HepG2 (cell line): Measurements from ENCODE around the gene ZCCHC10. TPM values are rescaled to one million over a fixed set of nuclear protein-coding genes. Genes with fewer than 3 reads are reported as not detected.

Experiments used
- FOXO4 ChIP-seq: sonication (generic); formaldehyde crosslinking; conservative IDR thresholded peaks from 2 replicates; pipeline ENCODE4 v1.8.1; 2023; ENCODE audit warnings: missing genetic modification reagents
- IRF9 ChIP-seq: sonication (generic); formaldehyde crosslinking; IDR thresholded peaks from 2 replicates; pipeline ENCODE4 v1.8.0; 2022; ENCODE audit warnings: missing genetic modification reagents, mild to moderate bottlenecking, borderline replicate concordance
- ISL2 ChIP-seq: sonication (generic); formaldehyde crosslinking; IDR thresholded peaks from 2 replicates; pipeline ENCODE4 v1.5.0; 2020; ENCODE audit warnings: missing genetic modification reagents
- KDM5B ChIP-seq: sonication (generic); formaldehyde crosslinking; IDR thresholded peaks from 2 replicates; pipeline ENCODE4 v1.4.0; 2020; ENCODE audit warnings: missing genetic modification reagents, mild to moderate bottlenecking, borderline replicate concordance
- NFATC3 ChIP-seq: sonication (generic); formaldehyde crosslinking; IDR thresholded peaks from 2 replicates; pipeline ENCODE4 v1.5.1; 2020; ENCODE audit warnings: mild to moderate bottlenecking, missing genetic modification reagents
- ONECUT2 ChIP-seq: sonication (generic); formaldehyde crosslinking; IDR thresholded peaks from 2 replicates; pipeline ENCODE4 v1.4.0; 2020; ENCODE audit warnings: missing genetic modification reagents
- PRDM10 ChIP-seq: sonication (generic); formaldehyde crosslinking; IDR thresholded peaks from 2 replicates; pipeline ENCODE4 v1.4.0; 2020; ENCODE audit warnings: low read depth, missing genetic modification reagents
- SKI ChIP-seq: fragments of 450-650 bp; IDR thresholded peaks from one replicate; pipeline ENCODE4 v1.6.1; 2018; ENCODE audit warnings: mild to moderate bottlenecking; ENCODE audit not compliant: partially characterized antibody
- ZFYVE20 ChIP-seq: sonication (generic); formaldehyde crosslinking; IDR thresholded peaks from 2 replicates; pipeline ENCODE4 v1.8.0; 2023; ENCODE audit warnings: low read depth, mild to moderate bottlenecking, moderate library complexity, missing genetic modification reagents, borderline replicate concordance
- ZNF17 ChIP-seq: sonication (generic); formaldehyde crosslinking; IDR thresholded peaks from 2 replicates; pipeline ENCODE4 v1.5.0; 2020; ENCODE audit warnings: mild to moderate bottlenecking, missing genetic modification reagents
- ZNF280B ChIP-seq: sonication (generic); formaldehyde crosslinking; IDR thresholded peaks from 2 replicates; pipeline ENCODE4 v1.5.0; 2020; ENCODE audit warnings: missing genetic modification reagents, mild to moderate bottlenecking, borderline replicate concordance
- ZNF3 ChIP-seq: IDR thresholded peaks from 2 replicates; pipeline ENCODE4 v1.7.0; 2017; ENCODE audit warnings: inconsistent platforms
- ZNF317 ChIP-seq: sonication (generic); formaldehyde crosslinking; IDR thresholded peaks from 2 replicates; pipeline ENCODE4 v1.5.0; 2020; ENCODE audit warnings: mild to moderate bottlenecking, missing genetic modification reagents
- ZNF564 ChIP-seq: sonication (generic); formaldehyde crosslinking; IDR thresholded peaks from 2 replicates; pipeline ENCODE4 v1.8.1; 2023; ENCODE audit warnings: mild to moderate bottlenecking, missing genetic modification reagents
- ZNF75D ChIP-seq: sonication (generic); formaldehyde crosslinking; IDR thresholded peaks from 2 replicates; pipeline ENCODE4 v1.8.1; 2023; ENCODE audit warnings: missing genetic modification reagents, mild to moderate bottlenecking, borderline replicate concordance
- ZSCAN30 ChIP-seq: sonication (generic); formaldehyde crosslinking; IDR thresholded peaks from 2 replicates; pipeline ENCODE4 v1.5.0; 2020; ENCODE audit warnings: mild to moderate bottlenecking, missing genetic modification reagents
- polyA plus RNA-seq, 8 experiments: library from polyadenylated mRNA; depleted of rRNA in 3 of 8; stranded (reverse) in 7 of 8; unstranded in 1 of 8; fragments of >200 nt; fragmentation: Illumina TruSeq in 4 of 8; extraction: Trizol in 4 of 8; gene quantifications; 2 replicates each; pipeline versions ENCODE4 v1.2.1 to v1.2.3, GENCODE V29; 2011 to 2016; ENCODE audit warnings: low read depth in 4 of 8, missing spikeins in 1 of 8, mixed read lengths in 1 of 8; ENCODE audit not compliant: insufficient read depth in 1 of 8
- total RNA-seq, 5 experiments: library from RNA; depleted of rRNA; stranded (reverse); fragments of >200 nt; fragmentation: Illumina TruSeq; extraction: Trizol; gene quantifications; 2 replicates each; pipeline ENCODE4 v1.2.3, GENCODE V29; 2016; ENCODE audit warnings: low read depth in 1 of 5

Gene ZCCHC10
- total and polyA plus RNA-seq, 2 of the 13 experiments (the other 11 are each of a cell fraction or from before 2014, with no cell fraction given): 40.7 to 48.2 TPM

GRCh38 chr5:133051542-133052316, 25.4 kb upstream of the ZCCHC10 start, which contains the start of gene HSPA4 (continued):
- TF ChIP-seq ZNF280B: peak; percentile 76; the same call in 1 of the 2 replicates
- TF ChIP-seq PRDM10: 0 out of 2 replicates have a peak, but pooled peaks have one; percentile 48
- TF ChIP-seq ZSCAN30 (CRISPR knock-in tag): no peak
- 0 out of 2 replicates have a peak, but pooled peaks have one; percentile 17 for TF ChIP-seq FOXO4 (CRISPR knock-in tag)
- peak; percentile 30; the same call in 1 of the 2 replicates for TF ChIP-seq ISL2 (CRISPR knock-in tag)
- TF ChIP-seq ZNF317: peak; percentile 76
- TF ChIP-seq IRF9 (CRISPR knock-in tag): peak; percentile 38; the same call in 1 of the 2 replicates
- TF ChIP-seq ZNF17 (CRISPR knock-in tag): no peak
- TF ChIP-seq KDM5B (CRISPR knock-in tag): peak; percentile 67; the same call in 1 of the 2 replicates
- no peak for TF ChIP-seq ONECUT2 (CRISPR knock-in tag)
- TF ChIP-seq SKI: peak; percentile 8
- TF ChIP-seq NFATC3 (CRISPR knock-in tag): no peak
- no peak; the same call in 1 of the 2 replicates for TF ChIP-seq ZNF75D (CRISPR knock-in tag)
- no peak; the same call in 1 of the 2 replicates for TF ChIP-seq ZNF3 (CRISPR knock-in tag)
- peak; percentile 76; the same call in 1 of the 2 replicates for TF ChIP-seq ZNF564
- no peak for TF ChIP-seq ZFYVE20 (CRISPR knock-in tag)
